GM19438 (cell line): ENCODE measurements around the gene APEX1.
"Not testable (repeated sequence)": the region's sequence is repeated elsewhere in the genome, so short reads cannot be mapped to it uniquely, and the experiment has no call there.

Experiments
- ATAC-seq: cut with Tn5 transposase; IDR thresholded peaks from one replicate; pipeline ENCODE4 v1.9.1; 2021; ENCODE audit warnings: low read depth; ENCODE audit not compliant: unreplicated experiment

The APEX1 gene

DNA sequence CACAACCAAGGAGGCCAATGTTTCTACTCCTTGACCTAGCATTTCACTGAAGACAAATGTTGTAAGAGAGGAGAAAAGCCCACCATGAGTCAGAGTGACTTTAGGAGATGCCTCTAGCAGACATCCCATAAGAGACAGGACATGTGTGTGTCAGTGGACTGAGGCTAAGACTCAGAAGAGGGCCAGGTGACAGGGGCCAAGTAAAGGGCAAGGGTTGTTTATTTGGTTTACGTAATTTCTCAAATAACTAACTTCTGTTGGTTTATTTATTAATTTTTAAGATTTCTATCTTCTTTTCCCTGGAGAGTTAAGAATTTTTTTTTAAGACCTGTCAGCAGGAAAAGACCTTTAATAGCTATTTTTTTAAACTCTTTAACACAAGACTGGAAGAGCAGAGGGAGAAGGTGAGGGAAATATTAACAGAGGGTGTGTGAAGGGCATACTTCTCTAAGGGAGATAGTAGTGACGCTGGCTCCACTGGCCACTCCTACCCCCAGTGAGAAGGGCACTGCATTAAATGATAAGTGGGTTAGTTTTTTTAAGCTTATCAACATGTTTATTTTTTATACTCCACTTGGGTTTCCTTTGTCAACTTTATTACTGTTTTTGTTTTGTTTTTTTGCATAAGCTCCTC is 17.6 kb downstream of the APEX1 start:
- ATAC-seq = no peak

DNA sequence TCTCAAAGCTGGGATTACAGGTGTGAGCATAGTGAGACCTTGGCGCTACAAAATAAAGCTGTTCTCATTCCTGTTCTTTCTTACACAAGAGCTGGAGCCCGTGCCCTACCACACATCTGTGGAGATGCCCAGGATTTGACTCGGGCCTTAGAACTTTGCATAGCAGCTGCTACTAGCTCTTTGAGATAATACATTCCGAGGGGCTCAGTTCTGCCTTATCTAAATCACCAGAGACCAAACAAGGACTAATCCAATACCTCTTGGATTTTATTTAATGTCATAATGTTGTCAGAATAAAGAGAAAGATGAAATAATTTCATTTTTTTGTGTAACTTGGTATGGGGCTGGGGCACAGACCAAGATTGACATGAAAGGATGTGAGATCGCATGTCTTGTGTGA is 21.8 kb downstream of the APEX1 start:
- no peak for ATAC-seq

DNA sequence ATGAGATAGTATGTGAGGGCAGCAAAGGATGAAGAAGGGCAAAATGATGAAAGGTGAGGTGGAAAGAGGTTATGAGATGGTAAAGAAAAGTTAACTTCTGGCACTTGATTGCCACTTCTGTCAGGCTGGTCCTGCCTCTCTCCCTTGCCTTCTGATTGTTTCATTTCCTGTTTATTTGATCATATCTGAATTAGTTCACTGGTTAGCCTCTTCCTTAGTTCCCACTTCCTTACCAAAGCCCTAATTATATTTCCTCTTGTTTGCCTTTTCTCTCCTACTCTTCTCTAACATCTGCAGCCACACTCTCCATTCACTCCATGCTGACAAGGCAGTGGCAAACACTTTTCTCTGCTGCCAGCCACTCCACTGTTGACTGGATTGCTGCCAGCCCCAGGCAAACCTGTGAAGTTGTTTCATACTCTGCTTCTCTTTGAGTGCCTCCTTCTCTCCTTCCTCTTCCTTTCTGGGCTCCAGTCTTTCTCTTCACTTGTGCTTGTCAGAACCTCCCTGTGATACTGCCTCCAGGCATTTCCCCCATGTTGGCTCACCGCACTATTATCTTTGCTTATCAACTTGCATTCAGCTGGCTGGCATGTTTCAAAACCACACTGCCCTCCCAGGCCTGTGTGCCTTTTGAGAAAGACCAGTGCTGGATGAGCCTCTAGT is 22.3 kb downstream of the APEX1 start:
- no peak for ATAC-seq

DNA sequence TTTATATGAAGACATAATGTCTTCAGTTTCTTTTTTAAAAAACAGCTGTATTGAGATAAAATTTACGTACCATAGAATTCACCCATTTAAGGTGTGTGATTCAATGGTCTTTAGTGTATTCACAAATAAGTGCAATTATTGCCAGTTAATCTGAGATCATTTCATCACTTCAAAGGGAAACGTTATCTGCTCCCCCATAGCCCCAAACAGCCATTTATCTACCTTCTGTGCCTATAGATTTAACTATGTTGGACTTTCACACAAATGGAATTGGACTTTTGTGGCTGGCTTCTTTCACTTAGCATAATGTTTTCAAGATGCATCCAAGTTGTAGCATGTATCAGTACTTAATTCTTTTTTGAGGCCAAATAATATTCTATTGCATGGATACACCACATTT is 23.9 kb downstream of the APEX1 start:
- ATAC-seq = no peak

DNA sequence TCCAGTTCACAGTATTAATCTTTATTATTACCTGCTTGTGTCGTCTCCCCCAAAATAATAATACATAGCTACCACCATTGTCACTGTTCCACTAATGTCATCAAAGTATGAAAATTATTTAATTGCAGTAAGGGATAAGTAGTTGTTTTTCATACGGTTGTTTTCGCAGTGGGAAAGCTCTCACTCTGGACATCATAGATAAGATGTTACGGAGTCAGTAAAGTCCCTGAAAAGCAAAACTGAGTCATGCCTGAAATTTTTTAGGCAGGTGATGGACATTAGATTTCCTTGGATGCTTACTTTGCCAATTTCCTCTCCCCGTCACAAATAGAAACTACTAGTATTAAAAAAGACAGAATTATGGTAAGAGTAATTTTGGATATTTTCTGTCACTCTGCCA is 27.4 kb downstream of the APEX1 start:
- no peak for ATAC-seq

DNA sequence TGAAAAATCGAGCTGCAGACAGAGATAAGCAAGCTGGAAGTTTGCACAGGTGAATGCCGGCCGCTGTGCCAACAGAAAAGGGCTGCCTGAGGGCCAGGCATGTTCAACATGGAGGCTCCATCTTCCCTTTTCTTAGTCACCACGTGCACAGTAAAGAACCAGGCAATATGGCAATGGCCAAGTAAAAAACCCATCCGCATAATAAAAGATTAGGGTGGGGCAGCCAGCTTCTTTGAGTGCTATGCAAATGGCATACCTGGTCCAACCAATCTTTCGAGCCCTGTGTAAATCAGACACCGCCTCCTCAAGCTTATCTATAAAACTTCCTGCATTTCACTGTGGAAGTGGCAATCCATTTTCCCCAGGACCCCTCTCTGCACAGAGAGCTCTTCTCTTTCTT is 30.9 kb downstream of the APEX1 start:
- ATAC-seq = no peak

DNA sequence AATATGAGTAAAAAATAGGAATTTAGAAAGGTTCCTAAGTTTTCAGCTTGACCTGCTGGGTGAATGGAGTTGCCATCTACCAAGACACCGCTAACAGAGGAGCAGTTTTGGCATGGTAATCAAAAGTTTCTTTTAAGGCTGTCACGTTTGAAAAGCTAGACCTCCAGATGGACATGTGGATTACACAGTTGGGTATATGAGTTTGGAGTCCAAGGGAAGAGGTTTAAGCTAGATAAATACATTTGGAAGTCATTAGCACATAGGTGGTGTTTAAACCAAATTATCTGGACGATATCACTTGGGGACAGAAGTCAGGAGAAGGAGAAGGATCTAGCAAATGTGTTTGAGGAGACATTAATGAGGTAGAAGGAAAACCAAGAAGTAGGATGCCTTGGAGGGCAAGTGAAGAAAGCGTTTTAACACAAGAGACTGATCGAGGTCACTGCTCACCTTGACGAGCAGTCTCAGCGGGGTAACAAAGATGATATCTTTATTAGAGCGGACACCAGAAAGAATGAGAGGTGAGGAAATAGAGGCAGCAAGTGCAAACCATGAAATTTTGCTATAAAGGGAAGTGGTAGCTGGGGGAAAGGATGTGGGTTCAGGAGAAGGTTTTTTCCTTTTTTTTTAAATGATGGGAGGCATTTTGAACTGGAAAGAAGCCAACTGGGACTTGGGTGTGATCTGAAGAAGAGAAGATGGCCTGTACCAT is 31.8 kb downstream of the APEX1 start:
- ATAC-seq = no peak

DNA sequence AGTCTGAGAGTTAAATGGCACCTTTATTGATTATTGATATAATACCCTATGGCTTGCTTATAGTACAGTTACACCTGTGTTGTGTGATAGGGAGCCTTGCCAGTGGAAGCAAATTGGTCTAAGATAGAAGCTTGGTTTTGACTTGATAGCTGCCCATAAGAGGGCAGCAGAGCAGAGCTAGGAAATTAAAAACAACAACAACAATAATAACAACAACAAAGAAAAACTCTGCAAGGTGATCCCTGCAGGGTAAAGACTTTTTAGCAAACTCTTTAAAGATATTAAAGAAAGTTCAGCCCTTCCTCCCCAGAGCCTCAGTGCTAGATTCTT is 32.3 kb downstream of the APEX1 start:
- ATAC-seq = no peak

DNA sequence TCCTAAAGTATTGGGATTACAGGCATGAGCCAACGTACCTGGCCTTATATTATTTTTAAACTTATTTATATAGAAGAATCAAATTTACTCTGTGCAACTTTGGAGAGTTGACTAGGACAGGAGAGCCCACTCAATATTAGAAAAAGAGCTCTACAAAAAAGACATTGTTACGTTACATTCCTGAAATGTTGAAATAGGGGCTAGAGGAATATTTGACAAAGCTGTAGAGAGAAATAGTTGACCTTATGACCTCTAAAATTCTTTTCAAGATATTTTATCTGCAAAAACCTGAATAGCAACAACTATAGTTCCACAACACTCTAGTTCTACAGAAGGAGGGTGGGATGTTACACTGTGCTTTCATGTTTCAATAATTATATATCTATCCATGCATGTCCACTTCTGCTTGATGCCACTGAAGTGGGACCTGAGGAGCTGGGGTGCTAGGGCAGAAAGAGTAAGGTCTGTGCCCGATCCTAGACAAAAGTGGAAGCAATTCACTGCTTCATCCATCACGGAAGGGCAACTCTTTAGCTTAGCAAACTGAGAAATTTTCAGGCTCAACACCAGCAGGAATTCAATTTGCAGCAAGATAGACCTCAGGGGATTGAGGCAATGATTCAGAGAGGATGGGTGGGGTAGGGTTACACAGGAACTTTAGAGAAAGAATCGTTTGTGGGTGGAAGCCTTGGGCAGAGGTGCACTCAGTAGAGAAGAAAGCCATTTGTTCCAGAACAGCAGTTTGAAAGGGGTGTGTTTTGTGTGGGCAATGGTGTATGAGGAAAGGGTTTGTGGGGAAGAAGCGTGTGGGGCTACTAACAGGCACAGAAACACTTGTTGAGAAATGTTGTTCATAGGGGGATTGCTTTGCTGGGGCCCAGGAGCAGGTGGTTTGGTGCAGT is 34.3 kb downstream of the APEX1 start:
- ATAC-seq = no peak

DNA sequence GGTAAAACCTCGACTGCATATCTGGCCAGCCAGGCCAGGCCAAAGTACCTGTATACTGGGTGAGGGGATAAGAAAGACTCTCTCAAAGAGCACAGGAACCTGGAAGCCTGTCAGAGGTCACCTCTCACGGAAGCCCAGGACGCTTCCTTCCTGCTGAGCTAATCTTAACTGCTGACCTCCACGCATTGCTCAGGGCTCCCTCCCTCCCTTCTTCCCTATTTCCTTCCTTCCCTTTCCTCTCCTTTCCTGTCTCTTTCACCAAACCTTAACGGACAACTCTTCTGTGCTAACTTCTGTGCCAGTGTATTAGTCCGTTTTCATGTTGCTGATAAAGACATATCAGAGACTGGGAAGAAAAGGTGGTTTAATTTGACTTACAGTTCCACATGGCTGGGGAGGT is 35.5 kb downstream of the APEX1 start:
- no peak for ATAC-seq

DNA sequence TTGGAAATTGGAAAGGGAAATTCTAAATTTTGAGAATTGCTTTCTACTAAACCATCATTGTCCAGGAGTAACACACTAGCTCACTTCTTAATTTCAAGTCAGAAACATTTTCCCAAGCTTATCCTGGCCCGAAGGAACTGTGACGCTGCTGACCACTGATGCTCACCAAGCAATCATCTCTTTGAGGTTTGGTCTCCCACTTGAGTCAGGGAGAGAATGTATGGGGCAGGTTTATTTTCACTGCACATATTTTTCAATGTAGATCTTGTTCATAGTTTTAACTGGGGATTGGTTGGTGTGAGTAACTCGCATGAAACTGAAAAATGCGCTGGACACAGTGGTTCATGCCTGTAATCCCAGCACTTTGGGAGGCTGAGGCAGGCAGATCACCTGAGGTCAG is 37.5 kb downstream of the APEX1 start:
- no peak for ATAC-seq

DNA sequence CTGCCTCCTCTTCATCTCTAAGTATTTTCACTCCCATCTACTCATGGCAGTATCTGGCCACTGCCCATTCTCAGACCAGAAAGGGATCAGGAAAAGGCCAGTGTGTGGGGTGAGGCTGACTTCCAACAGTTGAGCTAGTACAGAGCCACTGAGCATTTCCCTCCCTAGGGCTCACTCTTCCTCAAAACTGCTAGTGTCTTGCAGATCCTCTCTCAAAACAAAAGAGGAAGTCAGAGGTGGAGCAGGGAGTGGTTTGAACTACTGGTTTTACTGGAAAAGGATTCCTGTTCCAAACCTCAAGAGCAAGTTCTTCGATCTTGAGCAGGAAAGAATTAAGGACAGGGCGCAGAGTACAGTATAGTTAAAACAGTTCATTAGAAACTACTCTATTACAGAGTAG is 38.6 kb downstream of the APEX1 start:
- no peak for ATAC-seq

DNA sequence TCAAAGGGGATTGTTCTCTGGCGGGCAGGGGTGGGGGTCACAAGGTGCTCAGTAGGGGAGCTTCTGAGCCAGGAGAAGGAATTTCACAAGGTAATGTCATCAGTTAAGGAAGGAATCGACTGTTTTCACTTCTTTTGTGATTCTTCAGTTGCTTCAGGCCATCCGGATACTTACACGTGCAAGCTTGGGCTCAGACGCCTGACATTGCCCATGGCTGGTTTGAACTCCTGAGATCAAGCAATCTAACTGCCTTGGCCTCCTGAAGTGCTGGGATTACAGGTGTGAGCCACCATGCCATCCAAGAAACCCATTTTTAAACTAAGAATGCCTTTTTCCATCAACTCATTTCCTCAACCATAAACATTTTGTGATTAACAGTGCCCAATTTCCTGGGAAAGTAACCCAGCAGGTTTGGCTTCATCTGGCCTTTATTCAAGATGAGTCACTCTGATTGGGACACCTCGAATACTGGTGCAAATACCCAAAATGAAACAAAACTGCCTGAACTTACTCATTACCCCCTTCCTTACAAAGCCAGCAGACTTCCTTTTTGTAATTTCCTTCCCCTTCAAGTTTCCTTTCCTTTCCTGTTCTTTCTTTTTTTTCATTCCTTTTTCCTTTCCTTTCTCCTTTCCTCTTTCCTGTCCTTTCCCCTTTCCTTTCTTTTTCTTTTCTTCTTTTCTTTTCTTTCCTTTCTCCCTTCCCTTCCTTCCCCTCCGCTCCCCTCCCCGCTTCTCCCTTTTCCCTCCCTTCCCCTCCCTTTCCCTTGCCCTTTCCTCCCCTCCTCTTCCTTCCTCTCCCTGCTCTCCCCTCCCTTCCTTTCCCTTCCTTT is 40.1 kb downstream of the APEX1 start:
- ATAC-seq = no peak

DNA sequence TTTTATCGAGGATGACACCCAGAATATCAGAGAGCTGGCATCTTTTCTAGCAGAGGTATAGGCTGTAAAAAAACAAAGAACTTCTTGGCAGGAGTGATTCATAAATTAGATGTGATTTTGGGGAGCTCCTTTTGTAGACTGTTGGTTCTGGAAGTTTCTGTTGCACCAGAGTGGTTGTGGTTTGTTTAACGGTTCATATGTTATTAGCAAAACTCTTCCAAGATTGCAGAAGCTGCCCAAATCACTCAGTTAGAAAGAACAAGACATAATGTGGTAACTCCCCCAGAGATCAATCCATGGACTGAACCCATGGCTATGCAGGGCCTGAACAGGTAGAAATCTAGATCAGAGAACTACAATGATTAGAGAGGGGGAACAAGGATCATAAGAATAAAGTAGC is 43.6 kb downstream of the APEX1 start:
- ATAC-seq = no peak

DNA sequence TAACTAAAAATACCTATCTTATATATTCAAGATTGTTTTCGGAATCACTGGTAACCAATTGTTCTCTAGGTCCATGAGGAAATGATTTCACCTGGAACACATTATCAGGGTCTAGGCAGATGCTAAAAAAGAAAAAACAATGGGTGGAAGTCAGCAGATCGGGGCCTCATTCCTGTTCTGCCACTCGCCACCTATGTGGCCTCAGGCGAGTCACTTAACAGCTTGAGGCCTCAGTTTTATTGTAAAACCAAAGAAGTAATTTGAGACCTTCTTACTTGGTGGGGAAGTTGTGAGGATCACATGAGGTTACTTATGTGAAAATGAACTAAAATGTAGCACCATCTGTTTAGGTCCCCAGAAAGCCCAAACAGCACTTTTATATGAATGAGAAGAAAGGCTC is 44.1 kb downstream of the APEX1 start:
- no peak for ATAC-seq

DNA sequence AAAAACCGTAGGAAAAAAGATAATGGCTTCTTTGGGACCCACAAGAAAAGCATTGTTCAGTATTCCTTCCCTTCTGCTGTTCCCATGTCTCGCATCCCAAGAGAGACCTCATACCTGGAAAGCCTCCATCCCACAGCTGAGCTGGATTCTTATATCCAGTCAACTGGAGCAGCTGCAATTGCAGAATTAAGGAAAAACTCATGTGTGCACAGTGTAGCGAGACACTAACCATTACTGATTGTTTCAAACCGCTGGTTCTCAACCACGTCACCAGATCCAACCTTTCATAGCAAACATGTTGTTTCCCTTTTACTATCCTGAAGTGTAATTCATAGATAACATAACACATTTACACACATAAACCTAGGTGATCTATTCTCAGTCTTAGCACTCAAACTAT is 44.9 kb downstream of the APEX1 start:
- no peak for ATAC-seq

DNA sequence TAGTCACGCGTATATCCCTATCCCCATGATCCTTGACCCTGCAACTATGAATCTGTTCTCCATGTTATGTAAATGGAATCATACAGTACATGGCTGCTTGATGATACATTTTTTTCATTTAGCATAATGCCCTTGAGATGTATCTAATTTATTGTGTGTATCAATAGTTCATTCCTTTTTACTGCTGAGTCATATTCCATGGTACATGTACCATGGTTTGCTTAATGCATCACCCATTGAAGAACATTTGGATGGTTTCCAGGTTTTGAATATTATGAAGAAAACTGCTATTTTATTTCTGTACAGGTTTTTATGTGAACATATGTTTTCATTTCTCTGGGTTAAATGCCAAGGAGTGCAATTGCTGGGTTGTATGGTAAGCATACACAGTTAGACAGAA is 46.3 kb downstream of the APEX1 start:
- no peak for ATAC-seq

DNA sequence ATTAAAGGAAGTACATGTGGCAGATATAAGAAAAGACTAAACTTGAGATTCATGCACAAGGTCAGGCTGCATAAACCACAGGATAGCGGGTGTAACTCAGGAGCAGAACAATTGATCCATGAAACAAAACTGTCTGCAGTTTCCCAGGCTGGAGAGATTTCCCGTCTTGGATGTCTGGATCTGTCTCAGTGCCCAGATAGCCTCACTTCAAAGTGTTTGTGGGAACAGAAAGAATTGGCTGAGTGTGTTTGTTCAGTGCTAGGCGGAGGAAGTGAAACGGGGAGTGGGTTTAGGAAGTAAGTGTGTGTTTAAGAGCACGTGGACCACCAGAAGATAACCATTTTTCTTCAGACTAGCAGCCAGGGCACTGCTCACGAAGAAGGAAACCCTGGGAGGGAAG is 48.9 kb downstream of the APEX1 start:
- no peak for ATAC-seq

DNA sequence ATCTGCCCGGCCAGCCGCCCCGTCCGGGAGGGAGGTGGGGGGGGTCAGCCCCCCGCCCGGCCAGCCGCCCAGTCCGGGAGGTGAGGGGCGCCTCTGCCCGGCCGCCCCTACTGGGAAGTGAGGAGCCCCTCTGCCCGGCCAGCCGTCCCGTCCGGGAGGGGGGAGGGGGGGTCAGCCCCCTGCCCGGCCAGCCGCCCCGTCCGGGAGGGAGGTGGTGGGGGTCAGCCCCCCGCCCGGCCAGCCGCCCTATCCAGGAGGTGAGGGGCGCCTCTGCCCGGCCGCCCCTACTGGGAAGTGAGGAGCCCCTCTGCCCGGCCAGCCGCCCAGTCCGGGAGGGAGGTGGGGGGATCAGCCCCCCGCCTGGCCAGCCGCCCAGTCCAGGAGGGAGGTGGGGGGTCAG is 51.2 kb downstream of the APEX1 start:
- not testable (repeated sequence) for ATAC-seq

DNA sequence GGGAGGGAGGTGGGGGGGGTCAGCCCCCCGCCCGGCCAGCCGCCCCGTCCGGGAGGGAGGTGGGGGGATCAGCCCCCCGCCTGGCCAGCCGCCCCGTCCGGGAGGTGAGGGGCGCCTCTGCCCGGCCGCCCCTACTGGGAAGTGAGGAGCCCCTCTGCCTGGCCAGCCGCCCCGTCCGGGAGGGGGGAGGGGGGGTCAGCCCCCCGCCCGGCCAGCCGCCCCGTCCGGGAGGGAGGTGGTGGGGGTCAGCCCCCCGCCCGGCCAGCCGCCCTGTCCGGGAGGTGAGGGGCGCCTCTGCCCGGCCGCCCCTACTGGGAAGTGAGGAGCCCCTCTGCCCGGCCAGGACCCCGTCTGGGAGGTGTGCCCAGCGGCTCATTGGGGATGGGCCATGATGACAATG is 51.7 kb downstream of the APEX1 start:
- not testable (repeated sequence) for ATAC-seq
